T1000 (cell line): ENCODE data around the gene TCEAL7.
"Not testable (repeated sequence)": the region's sequence is repeated elsewhere in the genome, so short reads cannot be mapped to it uniquely, and the experiment has no call there.

Experiments used
- DNase-seq: peaks from one replicate; lab custom pipeline; 2025; ENCODE audit warnings: mixed read lengths; lab: John Stamatoyannopoulos, UW

Gene TCEAL7

GRCh38 chrX:103329991-103330390 is at the start of gene TCEAL7:
TCEAL7 (plus strand) TSS chrX:103330239; CDS start chrX:103331404, 1,165 bp downstream.
- no peak for DNase-seq

GRCh38 chrX:103293118-103293517 is 36.9 kb upstream of the TCEAL7 start:
- no peak for DNase-seq

- no peak for DNase-seq
These were observed 25.3 kb upstream of the TCEAL7 start for GRCh38 chrX:103304705-103305104.

- DNase-seq: not testable (repeated sequence)
These were observed 24.4 kb upstream of the TCEAL7 start for GRCh38 chrX:103305666-103306065.

GRCh38 chrX:103309860-103310554 is 20.0 kb upstream of the TCEAL7 start:
- DNase-seq: no peak

GRCh38 chrX:103310555-103311398 is 19.3 kb upstream of the TCEAL7 start, which contains the start of gene BEX2:
BEX2 (minus strand) TSS chrX:103310990; CDS start chrX:103309976, 1,014 bp downstream.
- DNase-seq: peak; percentile 0

- DNase-seq: no peak
These were observed 18.6 kb upstream of the TCEAL7 start for GRCh38 chrX:103311399-103311780.

GRCh38 chrX:103330681-103331288 is 746 bp downstream of the TCEAL7 start:
- DNase-seq: no peak

- no peak for DNase-seq
These were observed 8.6 kb downstream of the TCEAL7 start for GRCh38 chrX:103338663-103339062.

GRCh38 chrX:103343105-103343504 is 13.1 kb downstream of the TCEAL7 start:
- no peak for DNase-seq

- DNase-seq: no peak
These were observed 14.6 kb downstream of the TCEAL7 start for GRCh38 chrX:103344606-103345005.

- no peak for DNase-seq
These were observed 17.8 kb downstream of the TCEAL7 start for GRCh38 chrX:103347682-103348397.

GRCh38 chrX:103356130-103356798 is 26.2 kb downstream of the TCEAL7 start, which contains the start of gene TCEAL9:
TCEAL9 (plus strand) TSS chrX:103356506; CDS start chrX:103357685, 1,179 bp downstream.
- no peak for DNase-seq

GRCh38 chrX:103356858-103357257 is 26.8 kb downstream of the TCEAL7 start:
- DNase-seq: no peak

- no peak for DNase-seq
These were observed 27.8 kb downstream of the TCEAL7 start for GRCh38 chrX:103357871-103358270.

- not testable (repeated sequence) for DNase-seq
These were observed 29.6 kb downstream of the TCEAL7 start for GRCh38 chrX:103359605-103360004.

- no peak for DNase-seq
These were observed 30.1 kb downstream of the TCEAL7 start for GRCh38 chrX:103360092-103360491.

GRCh38 chrX:103360916-103361315 is 30.9 kb downstream of the TCEAL7 start:
- no peak for DNase-seq

- no peak for DNase-seq
These were observed 31.8 kb downstream of the TCEAL7 start for GRCh38 chrX:103361798-103362197.

- DNase-seq: no peak
These were observed 32.4 kb downstream of the TCEAL7 start for GRCh38 chrX:103362474-103362873.

GRCh38 chrX:103363046-103363445 is 33.0 kb downstream of the TCEAL7 start:
- DNase-seq: no peak
